Fibroblast of pulmonary artery (primary cell): Measurements from ENCODE around the gene BANF2.
"Not testable (repeated sequence)": the region's sequence is repeated elsewhere in the genome, so short reads cannot be mapped to it uniquely, and the experiment has no call there.

Experiments used
- DNase-seq: peaks from one replicate; pipeline ENCODE4 v3.0.0-alpha.2; 2010; ENCODE audit warnings: low read depth
- H3K4me3 ChIP-seq: replicated peaks from 2 replicates; pipeline ENCODE4 v1.5.1; 2011; ENCODE audit warnings: low read depth, mild to moderate bottlenecking, control low read depth, low read length, moderate library complexity
- CTCF ChIP-seq: IDR thresholded peaks from 2 replicates; pipeline ENCODE4 v1.5.1; 2011; ENCODE audit warnings: mild to moderate bottlenecking, control low read depth, low read length, inconsistent platforms; ENCODE audit errors: missing control alignments

Gene BANF2

DNA sequence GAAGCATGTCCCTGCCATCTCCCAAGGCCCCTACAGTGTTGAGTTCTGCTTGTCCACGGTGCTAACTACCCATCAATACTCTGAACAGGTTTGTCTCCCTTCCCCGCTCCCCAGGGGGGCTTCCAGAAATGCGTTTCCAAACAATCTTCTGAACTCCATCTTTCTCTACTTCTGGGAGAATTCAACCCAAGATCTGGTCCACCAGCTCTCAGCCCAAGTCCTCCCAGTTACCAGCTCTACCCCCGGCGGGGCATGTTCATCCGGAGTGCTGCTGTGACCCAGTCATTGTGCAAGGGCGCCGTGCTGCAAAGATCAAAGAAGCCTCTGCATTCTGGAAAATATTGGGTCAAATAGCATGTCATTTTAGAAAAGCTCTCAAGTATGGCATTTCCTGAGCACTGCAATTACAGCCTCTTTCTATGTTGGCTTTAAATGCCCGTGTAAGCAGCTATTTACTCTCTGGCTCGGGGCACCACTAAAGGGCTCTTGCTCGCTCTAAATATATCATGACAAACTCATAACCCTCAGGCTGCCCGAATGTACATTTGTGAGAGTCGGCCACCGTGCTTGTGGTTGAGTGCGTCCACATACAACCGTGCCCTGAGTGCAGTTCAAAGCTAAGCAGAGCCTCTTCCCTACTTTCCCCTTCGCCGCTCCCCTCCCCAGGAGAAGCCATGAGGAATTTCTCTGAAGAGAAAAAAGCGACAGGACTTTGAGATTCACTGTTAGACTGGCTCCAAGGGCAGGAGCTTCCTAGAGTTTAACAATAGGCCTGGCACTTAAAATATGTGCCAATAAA, 71.6 kb downstream of the BANF2 start:
- TF ChIP-seq CTCF: no peak
- no peak overlapping the region for H3K4me3 ChIP-seq
- no peak for DNase-seq

GRCh38 chr20:17772005-17772343, 72.2 kb downstream of the BANF2 start:
- TF ChIP-seq CTCF: no peak
- no peak overlapping the region for H3K4me3 ChIP-seq
- no peak for DNase-seq

- H3K4me3 ChIP-seq: no peak overlapping the region
- no peak for TF ChIP-seq CTCF
- DNase-seq: no peak
Measured at GRCh38 chr20:17773619-17774018, 73.9 kb downstream of the BANF2 start.

DNA sequence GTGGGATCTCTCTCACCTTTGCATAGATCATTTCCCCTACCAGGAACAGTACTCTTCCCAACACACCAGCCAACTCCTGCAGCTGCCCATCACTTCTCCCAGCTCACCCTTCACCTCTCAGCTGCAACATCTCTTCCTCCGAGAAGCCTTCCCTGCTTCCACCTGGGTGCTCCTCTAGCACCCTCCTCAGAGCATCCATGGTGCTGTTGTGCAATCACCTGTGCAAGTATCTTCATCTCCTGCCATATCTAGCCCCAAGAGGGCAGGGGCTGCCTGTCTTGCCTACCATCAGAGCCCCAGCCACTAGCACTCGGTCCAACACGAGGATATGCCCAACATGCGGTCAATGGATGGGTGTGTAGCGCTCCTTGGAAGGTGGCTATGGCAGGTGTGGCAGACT, 75.8 kb downstream of the BANF2 start:
- DNase-seq: no peak
- H3K4me3 ChIP-seq: no peak overlapping the region
- no peak for TF ChIP-seq CTCF

- H3K4me3 ChIP-seq: no peak overlapping the region
- no peak for DNase-seq
- no peak for TF ChIP-seq CTCF
Measured at GRCh38 chr20:17776551-17776950, 76.8 kb downstream of the BANF2 start.

GRCh38 chr20:17779011-17779410, 79.2 kb downstream of the BANF2 start:
- H3K4me3 ChIP-seq, DNase-seq: not testable (repeated sequence)

GRCh38 chr20:17782768-17783167, 83.0 kb downstream of the BANF2 start:
- no peak for DNase-seq
- no peak overlapping the region for H3K4me3 ChIP-seq
- no peak for TF ChIP-seq CTCF
